Esophagus muscularis mucosa (tissue), 4 donors: ENCODE data around the gene ADGRV1.

Experiments
- CTCF ChIP-seq, 3 experiments: fragments of 200-600 bp in 2 of 3; fragments of 450-650 bp in 1 of 3; sonication (generic) in 2 of 3; IDR thresholded peaks; one replicate each; pipeline ENCODE4 v1.5.1; 2017 to 2019; ENCODE audit warnings: antibody characterized with exemption in 3 of 3, mild to moderate bottlenecking in 2 of 3, moderate library complexity in 1 of 3
- EP300 ChIP-seq: sonication (generic); formaldehyde crosslinking; IDR thresholded peaks from one replicate; pipeline ENCODE4 v1.6.1; 2017; ENCODE audit warnings: antibody characterized with exemption
- POLR2A ChIP-seq: fragments of 450-650 bp; IDR thresholded peaks from one replicate; pipeline ENCODE4 v1.6.1; 2017; ENCODE audit warnings: antibody characterized with exemption, moderate library complexity, mild to moderate bottlenecking, low read depth
- POLR2AphosphoS5 ChIP-seq, 2 donors: sonication (generic); formaldehyde crosslinking; IDR thresholded peaks; one replicate each; pipeline ENCODE4 v1.6.1; 2017; ENCODE audit warnings: antibody characterized with exemption in 2 of 2

GRCh38 chr5:90696153-90696552, 137.6 kb downstream of the ADGRV1 start:
- no peak for TF ChIP-seq CTCF (IDR thresholded peaks at IDR 0.05)
- TF ChIP-seq POLR2A = no peak
- TF ChIP-seq POLR2AphosphoS5 (IDR thresholded peaks at IDR 0.05) = no peak
- no peak for TF ChIP-seq EP300
